K562 (cell line): ENCODE data around the gene ZFX. TPM values are rescaled to one million over a fixed set of nuclear protein-coding genes. Genes with fewer than 3 reads are reported as not detected.

Experiments used
- ERF ChIP-seq: fragments of 450-650 bp; formaldehyde crosslinking; IDR thresholded peaks from 2 replicates; pipeline ENCODE4 v1.4.0; 2020; ENCODE audit warnings: mild to moderate bottlenecking, mixed read lengths
- IRF2 ChIP-seq: sonication (generic); formaldehyde crosslinking; IDR thresholded peaks from 2 replicates; pipeline ENCODE4 v1.8.1; 2022; ENCODE audit warnings: mild to moderate bottlenecking, missing genetic modification reagents
- POLR3A ChIP-seq: IDR thresholded peaks from 2 replicates; pipeline ENCODE4 v1.6.1; 2011; ENCODE audit warnings: borderline replicate concordance, mild to moderate bottlenecking, moderate library complexity; ENCODE audit not compliant: insufficient read length, insufficient read depth; ENCODE audit errors: extremely low read depth
- SIRT6 ChIP-seq: IDR thresholded peaks from one replicate; pipeline ENCODE4 v1.6.1; 2012; ENCODE audit warnings: low read depth, mild to moderate bottlenecking, control low read depth, inconsistent platforms, low read length, moderate library complexity
- SMARCA4 ChIP-seq: fragments of 450-650 bp; IDR thresholded peaks from 2 replicates; pipeline ENCODE4 v1.6.1; 2016
- XRCC4 ChIP-seq: IDR thresholded peaks from one replicate; pipeline ENCODE4 v1.6.1; 2011; ENCODE audit not compliant: insufficient read depth, insufficient read length; ENCODE audit errors: extremely low read depth
- YY1 ChIP-seq, 3 experiments: IDR thresholded peaks; 2 replicates each; pipeline ENCODE4 v1.6.1; 2011; ENCODE audit warnings: low read length in 2 of 3, mild to moderate bottlenecking in 2 of 3, moderate library complexity in 2 of 3, borderline replicate concordance in 1 of 3, control low read depth in 1 of 3, low read depth in 1 of 3; ENCODE audit not compliant: insufficient read depth in 3 of 3, insufficient replicate concordance in 2 of 3, control insufficient read depth in 1 of 3, insufficient read length in 1 of 3; ENCODE audit errors: extremely low read depth in 1 of 3
- ZKSCAN3 ChIP-seq: fragments of 250-450 bp; sonication (Bioruptor Pico); IDR thresholded peaks from 2 replicates; pipeline ENCODE4 v1.4.0; 2020
- ZNF143 ChIP-seq: sonication (generic); formaldehyde crosslinking; IDR thresholded peaks from 2 replicates; pipeline ENCODE4 v1.9.0; 2022; ENCODE audit warnings: mild to moderate bottlenecking, missing genetic modification reagents
- ZNF274 ChIP-seq: IDR thresholded peaks from 2 replicates; pipeline ENCODE4 v1.6.1; 2011; ENCODE audit warnings: low read depth, mild to moderate bottlenecking, low read length, moderate library complexity, borderline replicate concordance
- polyA plus RNA-seq, 8 experiments: library from polyadenylated mRNA; depleted of rRNA in 4 of 8; stranded (reverse) in 5 of 8; unstranded in 3 of 8; fragments of >200 nt; fragmentation: Nextera tagmentation in 2 of 8; fragmentation: Illumina TruSeq in 1 of 8; extraction: Ambion mirVana in 2 of 8; extraction: Trizol in 1 of 8; gene quantifications; 2 replicates each; pipeline versions ENCODE4 v1.2.1 to v1.2.3, GENCODE V29; 2011 to 2014; ENCODE audit warnings: inconsistent platforms in 1 of 8, missing spikeins in 1 of 8
- total RNA-seq, 7 experiments: library from RNA; depleted of rRNA in 6 of 7; stranded (reverse); fragments of >200 nt in 6 of 7; fragmentation: Illumina TruSeq in 2 of 7; extraction: Trizol in 2 of 7; gene quantifications; 2 replicates each; pipeline versions ENCODE4 v1.2.1 to v1.2.3, GENCODE V29; 2011 to 2021; ENCODE audit warnings: low replicate concordance in 1 of 7
- TF ChIP-seq, protein P1 (sequence below): fragments of 250-450 bp; sonication (Bioruptor Pico); IDR thresholded peaks from 2 replicates; pipeline ENCODE4 v1.5.0; 2020; ENCODE audit warnings: mild to moderate bottlenecking

Gene ZFX
- total and polyA plus RNA-seq, 9 of the 15 experiments (the other 6 are each of a cell fraction or from before 2014, with no cell fraction given), result 5.3 to 25.2 (median 11.4) TPM

DNA sequence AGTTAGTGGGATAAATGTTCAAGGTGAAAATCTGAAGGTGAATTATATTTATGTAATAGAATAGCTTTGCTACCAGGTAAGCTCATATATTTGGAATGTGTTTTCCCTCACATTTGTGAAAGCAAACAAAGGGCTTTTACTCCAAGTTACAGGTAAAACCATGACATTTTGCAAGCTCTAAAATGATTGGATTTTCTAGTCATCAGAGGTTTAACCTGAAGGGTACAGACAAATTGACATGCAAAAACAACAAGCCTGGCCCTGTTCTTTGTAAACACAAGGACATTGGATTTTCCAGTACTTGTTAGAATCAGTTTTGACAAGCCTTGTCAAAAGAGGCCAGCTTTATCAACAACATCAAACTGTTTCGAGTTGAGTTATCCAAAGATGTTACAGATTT is 51.7 kb downstream of the ZFX start (continued):
- TF ChIP-seq, protein P1, sequence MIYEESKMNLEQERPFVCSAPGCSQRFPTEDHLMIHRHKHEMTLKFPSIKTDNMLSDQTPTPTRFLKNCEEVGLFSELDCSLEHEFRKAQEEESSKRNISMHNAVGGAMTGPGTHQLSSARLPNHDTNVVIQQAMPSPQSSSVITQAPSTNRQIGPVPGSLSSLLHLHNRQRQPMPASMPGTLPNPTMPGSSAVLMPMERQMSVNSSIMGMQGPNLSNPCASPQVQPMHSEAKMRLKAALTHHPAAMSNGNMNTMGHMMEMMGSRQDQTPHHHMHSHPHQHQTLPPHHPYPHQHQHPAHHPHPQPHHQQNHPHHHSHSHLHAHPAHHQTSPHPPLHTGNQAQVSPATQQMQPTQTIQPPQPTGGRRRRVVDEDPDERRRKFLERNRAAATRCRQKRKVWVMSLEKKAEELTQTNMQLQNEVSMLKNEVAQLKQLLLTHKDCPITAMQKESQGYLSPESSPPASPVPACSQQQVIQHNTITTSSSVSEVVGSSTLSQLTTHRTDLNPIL, result no peak
- TF ChIP-seq POLR3A (no peak), ZNF274 (no peak), SMARCA4 (no peak), ZNF143 (no peak), XRCC4 (no peak), ERF (CRISPR knock-in tag) (no peak), ZKSCAN3 (CRISPR knock-in tag) (no peak), IRF2 (CRISPR knock-in tag) (no peak), SIRT6 (no peak), YY1 (IDR thresholded peaks at IDR 0.05; ENCODE audit: borderline replicate concordance in 1 of 3, control insufficient read depth in 1 of 3, extremely low read depth in 1 of 3, insufficient read depth in 3 of 3, insufficient read length in 1 of 3, insufficient replicate concordance in 2 of 3, low read depth in 1 of 3, low read length in 2 of 3) (no peak)
